Activated CD4-positive, alpha-beta T cell treated with anti-CD3 and anti-CD28 coated beads for 24 hours (primary cell): ENCODE measurements around the gene HNF1B.
"Not testable (repeated sequence)": the region's sequence is repeated elsewhere in the genome, so short reads cannot be mapped to it uniquely, and the experiment has no call there.

Experiments
- DNase-seq, 2 donors: peaks; one replicate each; pipeline ENCODE4 v3.0.0-alpha.2; 2020; ENCODE audit warnings: low read depth in 2 of 2

HNF1B gene

GRCh38 chr17:37701496-37701898, 43.4 kb downstream of the HNF1B start:
- peak; percentile 24 to 30 for DNase-seq

GRCh38 chr17:37700881-37701280, 44.0 kb downstream of the HNF1B start:
- no peak for DNase-seq

GRCh38 chr17:37699285-37699973, 45.4 kb downstream of the HNF1B start:
- no peak for DNase-seq

- DNase-seq, result no peak
Observed at GRCh38 chr17:37698911-37699255, 46.0 kb downstream of the HNF1B start.

- DNase-seq, result no peak
Observed at GRCh38 chr17:37698132-37698910, 46.5 kb downstream of the HNF1B start.

- no peak for DNase-seq
Observed at GRCh38 chr17:37697381-37697780, 47.5 kb downstream of the HNF1B start.

- no peak for DNase-seq
Observed at GRCh38 chr17:37696366-37696765, 48.5 kb downstream of the HNF1B start.

- no peak for DNase-seq
Observed at GRCh38 chr17:37695726-37696125, 49.1 kb downstream of the HNF1B start.

- DNase-seq, result no peak
Observed at GRCh38 chr17:37694734-37695133, 50.1 kb downstream of the HNF1B start.

- DNase-seq, result no peak
Observed at GRCh38 chr17:37693328-37693727, 51.5 kb downstream of the HNF1B start.

- DNase-seq, result no peak
Observed at GRCh38 chr17:37691807-37692206, 53.1 kb downstream of the HNF1B start.

- DNase-seq, result no peak
Observed at GRCh38 chr17:37689317-37689716, 55.5 kb downstream of the HNF1B start.

- no peak for DNase-seq
Observed at GRCh38 chr17:37683454-37683984, 61.3 kb downstream of the HNF1B start.

- no peak for DNase-seq
Observed at GRCh38 chr17:37682007-37682406, 62.9 kb downstream of the HNF1B start.

- not testable (repeated sequence) for DNase-seq
Observed at GRCh38 chr17:37679995-37680394, 64.9 kb downstream of the HNF1B start.

GRCh38 chr17:37678036-37678435, 66.8 kb downstream of the HNF1B start:
- DNase-seq, result no peak

GRCh38 chr17:37677021-37677420, 67.8 kb downstream of the HNF1B start:
- DNase-seq, result no peak

GRCh38 chr17:37676115-37676925, 68.5 kb downstream of the HNF1B start:
- DNase-seq, result no peak

- DNase-seq, result no peak
Observed at GRCh38 chr17:37674511-37674910, 70.3 kb downstream of the HNF1B start.

- DNase-seq, result no peak
Observed at GRCh38 chr17:37673386-37673785, 71.5 kb downstream of the HNF1B start.

- no peak for DNase-seq
Observed at GRCh38 chr17:37672548-37673078, 72.2 kb downstream of the HNF1B start.
